WI38 (cell line): ENCODE data around the gene KIF25.

Experiments used
- H3K4me3 ChIP-seq: 2 replicates; pipeline ENCODE4 v1.5.1; 2011; ENCODE audit warnings: low read depth, mild to moderate bottlenecking, control low read depth, low read length
- TF ChIP-seq, protein P1 (sequence below): IDR thresholded peaks from 2 replicates; pipeline ENCODE4 v1.5.1; 2012; ENCODE audit warnings: low read depth, mild to moderate bottlenecking, control low read depth, low read length

The KIF25 gene

DNA sequence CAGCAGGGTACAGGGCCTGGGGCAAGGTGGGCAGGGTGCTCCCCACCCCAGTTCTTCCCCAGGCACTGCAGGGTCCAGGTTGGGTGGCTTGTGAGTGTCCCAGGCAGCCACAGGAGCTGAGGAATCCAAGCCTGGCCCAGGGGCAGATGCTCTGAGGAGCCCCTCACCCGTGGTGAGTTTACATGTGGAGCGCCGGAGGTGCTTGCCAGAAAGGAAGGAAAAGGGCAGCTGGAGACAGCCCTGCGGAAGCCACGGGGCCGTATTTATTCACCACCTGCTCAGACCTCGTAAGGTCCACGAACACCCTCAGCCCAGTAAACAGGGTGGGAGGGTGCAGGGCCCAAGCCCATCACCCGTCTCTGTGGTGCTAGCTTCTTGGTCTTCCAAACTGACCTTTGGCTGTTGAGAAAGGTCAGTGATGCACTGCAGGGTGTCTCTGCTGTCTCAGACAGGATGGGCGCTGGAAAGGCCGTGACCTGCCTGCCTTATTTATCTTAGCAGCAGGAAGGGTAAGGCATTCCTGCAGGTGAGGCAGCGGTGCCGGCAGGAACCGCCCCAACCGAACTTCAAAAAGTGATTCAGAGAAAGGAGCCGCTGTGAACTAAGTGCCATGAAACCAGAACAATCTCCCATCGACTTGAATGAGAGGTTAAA, 85.5 kb downstream of the KIF25 start:
- TF ChIP-seq, protein P1, sequence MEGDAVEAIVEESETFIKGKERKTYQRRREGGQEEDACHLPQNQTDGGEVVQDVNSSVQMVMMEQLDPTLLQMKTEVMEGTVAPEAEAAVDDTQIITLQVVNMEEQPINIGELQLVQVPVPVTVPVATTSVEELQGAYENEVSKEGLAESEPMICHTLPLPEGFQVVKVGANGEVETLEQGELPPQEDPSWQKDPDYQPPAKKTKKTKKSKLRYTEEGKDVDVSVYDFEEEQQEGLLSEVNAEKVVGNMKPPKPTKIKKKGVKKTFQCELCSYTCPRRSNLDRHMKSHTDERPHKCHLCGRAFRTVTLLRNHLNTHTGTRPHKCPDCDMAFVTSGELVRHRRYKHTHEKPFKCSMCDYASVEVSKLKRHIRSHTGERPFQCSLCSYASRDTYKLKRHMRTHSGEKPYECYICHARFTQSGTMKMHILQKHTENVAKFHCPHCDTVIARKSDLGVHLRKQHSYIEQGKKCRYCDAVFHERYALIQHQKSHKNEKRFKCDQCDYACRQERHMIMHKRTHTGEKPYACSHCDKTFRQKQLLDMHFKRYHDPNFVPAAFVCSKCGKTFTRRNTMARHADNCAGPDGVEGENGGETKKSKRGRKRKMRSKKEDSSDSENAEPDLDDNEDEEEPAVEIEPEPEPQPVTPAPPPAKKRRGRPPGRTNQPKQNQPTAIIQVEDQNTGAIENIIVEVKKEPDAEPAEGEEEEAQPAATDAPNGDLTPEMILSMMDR: no peak
- H3K4me3 ChIP-seq: no peak overlapping the region

DNA sequence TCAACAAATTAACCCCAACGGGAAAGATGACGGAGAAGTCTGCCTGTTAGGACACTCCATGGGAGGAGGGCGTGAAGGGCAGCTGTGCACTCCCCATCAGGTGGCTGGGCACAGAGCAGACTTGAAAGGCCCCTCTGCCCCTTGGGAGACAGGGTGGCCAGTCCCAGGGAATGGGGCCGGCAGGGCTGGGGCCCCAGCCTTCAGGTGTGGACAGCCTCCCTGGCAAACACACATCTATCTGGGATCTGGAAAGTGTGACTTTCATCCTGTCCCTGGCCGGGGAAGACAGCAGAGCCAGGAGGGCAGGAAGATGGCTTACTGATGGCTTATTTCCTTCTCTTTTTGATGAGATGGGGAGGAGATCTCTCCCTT, 86.0 kb downstream of the KIF25 start:
- H3K4me3 ChIP-seq: no peak overlapping the region
- TF ChIP-seq, protein P1: no peak

DNA sequence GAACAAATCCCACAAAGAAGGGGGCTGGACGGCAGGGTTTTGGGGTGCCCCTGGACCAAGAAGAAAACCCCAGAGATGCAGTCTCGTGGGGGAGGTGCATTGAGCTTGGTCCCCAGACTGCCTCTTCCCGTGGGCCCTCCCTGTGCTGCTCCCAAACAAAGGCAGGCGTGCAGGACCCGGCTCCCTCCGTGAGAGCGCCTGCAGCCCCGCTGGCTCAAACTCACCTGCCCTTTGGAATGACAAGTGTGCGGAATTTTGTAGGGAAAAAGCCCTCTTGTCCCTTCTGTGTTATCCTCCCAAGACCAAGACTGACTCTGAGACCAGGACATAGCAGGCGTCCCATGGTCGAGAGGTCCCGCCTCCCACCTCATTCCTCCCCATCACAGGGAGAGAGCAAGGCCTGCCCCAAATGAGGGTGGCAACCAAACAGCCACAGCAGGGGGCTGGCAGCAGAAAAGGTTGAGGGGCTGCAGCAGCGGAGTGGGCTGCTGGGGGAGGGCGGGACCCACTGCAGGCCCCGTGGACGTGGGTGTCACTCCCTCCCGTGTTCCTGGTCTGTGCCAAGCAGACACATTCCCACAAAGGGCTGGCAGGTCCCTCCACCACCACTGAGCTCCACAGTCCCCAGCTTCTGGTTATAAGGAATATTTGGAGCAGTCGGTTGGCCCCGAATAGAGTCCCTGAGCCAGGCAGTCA, 87.1 kb downstream of the KIF25 start:
- TF ChIP-seq, protein P1: no peak
- H3K4me3 ChIP-seq: no peak overlapping the region

DNA sequence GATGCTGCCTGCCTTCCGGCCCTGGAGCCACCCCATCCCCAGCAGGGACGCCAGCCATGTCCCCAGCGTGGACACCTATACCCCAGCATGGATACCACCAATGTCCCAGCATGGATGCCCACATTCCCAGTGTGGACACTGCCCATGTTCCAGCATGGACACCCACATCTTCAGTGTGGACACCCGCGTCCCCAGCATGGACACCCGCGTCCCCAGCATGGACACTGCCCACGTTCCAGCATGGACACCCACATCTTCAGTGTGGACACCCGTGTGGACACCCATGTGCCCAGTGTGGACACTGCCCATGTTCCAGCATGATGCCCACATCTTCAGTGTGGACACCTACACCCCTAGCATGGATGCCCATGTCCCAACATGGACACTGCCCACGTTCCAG, 88.6 kb downstream of the KIF25 start:
- TF ChIP-seq, protein P1: no peak
- no peak overlapping the region for H3K4me3 ChIP-seq

DNA sequence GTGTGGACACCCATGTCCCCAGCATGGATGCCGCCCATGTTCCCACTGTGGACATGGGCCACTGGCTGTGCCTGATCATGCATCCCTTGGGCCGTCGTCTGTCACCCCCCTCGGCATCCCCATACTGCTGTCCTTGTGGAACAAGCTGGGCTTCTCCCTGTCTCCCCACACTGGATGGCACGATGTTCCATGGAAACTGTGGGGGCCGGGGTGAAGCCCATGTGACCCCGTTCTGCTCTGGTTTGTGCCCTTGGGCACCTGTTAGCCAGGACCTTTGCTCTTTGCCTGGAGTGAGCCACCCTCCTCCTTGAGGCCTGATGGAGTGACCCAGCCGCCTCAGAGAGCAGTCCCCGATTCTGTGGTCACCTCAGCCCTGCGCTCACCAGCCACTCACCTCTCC, 89.1 kb downstream of the KIF25 start:
- H3K4me3 ChIP-seq: no peak overlapping the region
- TF ChIP-seq, protein P1: no peak

DNA sequence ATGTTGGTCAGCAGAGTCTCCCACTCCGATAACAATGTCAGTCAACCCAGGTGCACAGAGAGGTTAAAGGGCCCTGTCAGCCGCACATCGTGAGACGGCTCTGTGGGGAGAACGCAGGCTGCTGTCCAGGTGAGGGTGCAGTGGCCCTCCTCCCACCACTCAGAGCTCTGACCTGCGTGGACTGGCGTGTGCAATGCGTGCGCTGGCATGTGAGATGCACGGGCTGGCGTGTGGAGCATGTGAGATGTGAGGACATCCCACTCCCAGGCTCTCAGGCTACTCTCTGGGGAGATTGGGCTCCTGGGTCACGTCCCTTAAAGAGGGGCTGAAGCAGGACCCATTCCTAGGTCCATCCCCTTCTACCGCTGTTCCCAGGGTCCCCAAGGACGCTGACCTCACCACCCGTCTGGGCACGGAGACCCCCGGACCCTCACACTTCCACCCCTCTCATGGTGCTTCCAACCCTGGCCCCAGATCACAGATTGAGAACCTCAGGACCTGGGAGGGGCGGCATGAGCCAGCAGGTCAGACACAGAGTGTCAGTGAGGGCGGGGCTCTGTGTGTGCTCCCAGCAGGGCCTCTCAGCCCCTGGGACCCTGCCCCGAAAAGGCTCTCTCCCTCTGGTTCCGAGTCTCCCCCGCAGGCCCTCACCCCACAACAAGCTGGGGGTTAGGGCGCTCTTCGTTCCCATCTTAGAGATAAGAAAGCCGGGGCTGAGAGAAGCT, 90.1 kb downstream of the KIF25 start:
- TF ChIP-seq, protein P1: no peak

More for the DNA sequence above, 90.1 kb downstream of the KIF25 start:
- no peak overlapping the region for H3K4me3 ChIP-seq
